ENCODE data around the gene IL31RA.
"Not testable (repeated sequence)": the region's sequence is repeated elsewhere in the genome, so short reads cannot be mapped to it uniquely, and the experiment has no call there.

IL31RA gene

GRCh38 chr5:55850839-55851674 lies at the start of gene IL31RA:
Gene IL31RA, plus strand, starts transcription at chr5:55851357. Its CDS starts 214 bp downstream, at chr5:55851571.
- peak; percentile 50 for DNase-seq (ENCODE audit: low read depth)

DNA sequence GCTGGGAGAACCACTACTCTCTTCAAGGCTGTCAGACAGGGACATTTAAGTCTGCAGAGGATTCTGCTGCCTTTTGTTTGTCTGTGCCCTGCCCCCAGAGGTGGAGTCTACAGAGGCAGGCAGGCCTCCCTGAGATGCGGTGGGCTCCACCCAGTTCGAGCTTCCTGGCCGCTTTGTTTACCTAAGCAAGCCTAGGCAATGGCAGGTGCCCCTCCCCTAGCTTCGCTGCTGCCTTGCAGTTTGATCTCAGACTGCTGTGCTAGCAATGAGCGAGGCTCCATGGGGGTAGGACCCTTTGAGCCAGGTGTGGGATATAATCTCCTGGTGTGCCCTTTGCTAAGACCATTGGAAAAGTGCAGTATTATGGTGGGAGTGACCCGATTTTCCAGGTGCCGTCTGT lies 42.3 kb upstream of the IL31RA start:
- DNase-seq (ENCODE audit: low read depth): not testable (repeated sequence)

GRCh38 chr5:55815939-55816338 lies 35.2 kb upstream of the IL31RA start:
- DNase-seq (ENCODE audit: low read depth): not testable (repeated sequence)

GRCh38 chr5:55816342-55816741 lies 34.8 kb upstream of the IL31RA start:
- DNase-seq (ENCODE audit: low read depth): peak; percentile 50

DNA sequence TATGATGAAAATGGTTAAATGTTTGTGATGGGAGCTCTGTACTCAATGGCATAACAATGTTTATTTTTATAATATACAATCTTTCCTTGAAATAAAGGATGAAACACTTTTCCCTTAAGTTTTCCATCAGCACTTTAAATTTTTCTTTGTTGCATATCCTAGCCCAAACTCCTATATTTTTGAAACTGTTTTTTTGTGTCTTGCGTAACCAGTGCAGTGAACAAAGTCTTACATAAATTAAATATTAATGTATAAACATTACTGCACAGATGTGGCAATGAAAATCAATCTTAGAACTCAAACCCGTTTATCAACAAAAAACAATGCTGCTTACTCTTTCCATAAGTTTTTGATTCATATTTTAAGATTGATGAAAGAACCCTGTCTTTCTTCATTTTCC lies 34.1 kb upstream of the IL31RA start:
- no peak for DNase-seq (ENCODE audit: low read depth)

DNA sequence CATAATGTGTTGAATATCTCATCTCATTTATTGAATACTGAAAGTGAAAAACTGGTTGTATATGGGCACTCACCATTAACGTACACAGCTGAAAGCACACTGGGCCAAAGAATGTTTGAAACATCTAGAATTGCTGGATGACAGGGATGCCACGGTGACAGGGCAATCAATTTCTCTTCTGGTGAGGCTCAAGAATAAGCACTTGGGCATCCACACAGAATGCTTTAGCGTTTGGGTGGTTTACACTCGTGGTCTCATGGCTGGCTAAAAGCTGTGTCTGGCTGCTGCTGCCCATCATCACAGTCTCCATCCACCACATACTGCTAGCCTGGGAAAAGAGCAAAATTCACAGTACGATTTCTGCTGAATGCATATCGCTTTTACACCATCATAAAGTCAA lies 30.7 kb upstream of the IL31RA start:
- DNase-seq (ENCODE audit: low read depth): no peak

- DNase-seq (ENCODE audit: low read depth): no peak
These were observed 29.2 kb upstream of the IL31RA start for GRCh38 chr5:55821731-55822512.

- no peak for DNase-seq (ENCODE audit: low read depth)
These were observed 27.9 kb upstream of the IL31RA start for GRCh38 chr5:55823151-55823796.

- no peak for DNase-seq (ENCODE audit: low read depth)
These were observed 21.2 kb upstream of the IL31RA start for GRCh38 chr5:55829956-55830355.

GRCh38 chr5:55832446-55832845 lies 18.7 kb upstream of the IL31RA start:
- DNase-seq (ENCODE audit: low read depth): no peak

DNA sequence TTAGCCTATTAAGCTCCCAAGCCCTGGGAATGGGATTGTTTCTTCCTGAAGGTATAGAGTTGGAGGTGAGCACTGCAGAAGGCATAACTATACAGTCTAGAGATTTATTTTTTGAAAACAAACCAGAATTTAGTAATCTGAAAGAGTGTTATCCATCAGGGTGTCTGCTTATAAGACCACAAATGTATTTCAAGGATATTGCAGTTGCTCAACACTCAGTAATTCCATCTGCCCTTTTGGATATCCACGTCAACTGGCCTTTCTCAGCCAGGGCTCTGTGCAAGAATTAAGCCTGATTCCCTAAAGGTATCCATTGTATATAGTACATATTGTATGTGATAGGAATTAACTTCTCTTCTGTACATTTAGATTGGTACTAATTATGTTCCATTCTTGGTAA lies 15.0 kb upstream of the IL31RA start:
- no peak for DNase-seq (ENCODE audit: low read depth)

DNA sequence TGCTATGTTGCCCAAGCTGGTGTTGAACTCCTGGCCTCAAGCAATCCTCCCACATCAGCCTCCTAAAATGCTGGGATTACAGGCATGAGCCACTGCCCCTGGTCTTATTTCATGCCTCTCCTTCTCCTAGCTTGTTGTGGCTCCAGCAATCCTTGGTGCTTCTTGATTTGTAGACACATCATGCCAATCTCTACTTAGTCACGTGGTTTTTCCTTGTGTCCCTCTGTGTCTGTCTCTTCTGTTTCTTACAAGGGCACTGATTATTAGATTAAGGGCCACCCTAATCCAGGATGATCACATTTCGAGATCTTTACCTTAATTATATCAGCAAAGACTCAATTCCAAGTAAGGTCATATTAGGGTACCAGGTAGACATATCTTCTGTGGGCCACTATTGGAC lies 9.2 kb upstream of the IL31RA start:
- DNase-seq (ENCODE audit: low read depth): no peak

- no peak for DNase-seq (ENCODE audit: low read depth)
These were observed 3.3 kb upstream of the IL31RA start for GRCh38 chr5:55847837-55848236.

DNA sequence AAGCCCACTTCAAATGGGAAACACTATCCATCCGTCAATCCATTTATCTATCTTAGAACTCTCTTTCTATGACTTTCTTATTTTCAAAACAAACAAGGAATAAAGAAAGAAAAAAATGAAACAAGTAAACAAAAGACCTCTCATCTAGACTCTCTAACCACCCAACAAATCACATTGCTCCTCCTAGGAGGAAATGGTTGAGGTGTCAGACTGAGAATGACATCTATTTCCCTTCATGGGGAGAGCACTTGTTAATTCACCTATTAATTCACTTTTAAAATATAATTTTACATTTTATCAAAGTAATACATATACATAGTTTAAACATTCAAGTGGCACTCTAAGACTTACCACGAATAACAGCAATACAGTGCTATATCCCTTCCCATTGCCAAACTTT lies 2.4 kb upstream of the IL31RA start:
- DNase-seq (ENCODE audit: low read depth): no peak

- DNase-seq (ENCODE audit: low read depth): no peak
These were observed 470 bp downstream of the IL31RA start for GRCh38 chr5:55851675-55851979.

- DNase-seq (ENCODE audit: low read depth): no peak
These were observed 1.3 kb downstream of the IL31RA start for GRCh38 chr5:55852503-55852902.

DNA sequence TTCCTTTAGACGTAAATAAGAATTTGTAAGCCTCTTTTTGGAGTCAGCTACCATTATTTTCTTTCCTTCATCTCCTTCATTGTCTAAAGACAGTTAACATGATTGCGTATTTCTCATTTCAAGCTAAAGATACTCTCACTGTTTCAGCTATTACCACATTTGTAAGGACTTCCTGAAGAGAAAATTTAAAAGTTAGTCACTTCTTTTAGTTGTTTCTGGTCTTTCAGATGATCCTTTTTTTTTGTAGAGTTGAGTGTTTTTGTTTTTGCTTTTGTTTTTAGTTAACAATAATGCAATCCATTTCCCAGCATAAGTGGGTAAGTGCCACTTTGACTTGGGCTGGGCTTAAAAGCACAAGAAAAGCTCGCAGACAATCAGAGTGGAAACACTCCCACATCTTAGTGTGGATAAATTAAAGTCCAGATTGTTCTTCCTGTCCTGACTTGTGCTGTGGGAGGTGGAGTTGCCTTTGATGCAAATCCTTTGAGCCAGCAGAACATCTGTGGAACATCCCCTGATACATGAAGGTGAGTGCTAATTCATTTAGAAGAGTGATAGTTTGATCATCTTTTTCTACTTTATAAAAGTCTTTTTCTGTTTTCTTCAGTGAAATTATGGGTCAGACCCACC lies 2.0 kb downstream of the IL31RA start:
- no peak for DNase-seq (ENCODE audit: low read depth)

DNA sequence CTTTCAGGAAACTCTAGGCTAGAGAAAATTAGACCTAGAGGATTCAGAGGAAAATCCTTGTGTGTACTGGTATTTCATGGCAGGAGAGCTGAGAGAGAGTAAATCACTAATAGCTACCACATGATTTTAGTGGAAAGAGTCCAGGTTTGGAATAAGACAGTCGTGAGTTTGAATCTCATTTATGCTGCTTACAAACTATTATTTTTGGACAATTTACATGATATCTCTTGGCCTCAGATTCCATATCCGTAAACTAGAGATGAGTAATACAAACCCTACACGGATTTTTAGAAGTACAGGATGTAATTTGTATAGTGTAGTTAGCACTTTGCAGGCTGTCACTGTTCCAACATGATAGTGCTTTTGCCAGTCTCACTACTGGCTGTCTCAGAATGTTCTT lies 2.7 kb downstream of the IL31RA start:
- peak; percentile 38 for DNase-seq (ENCODE audit: low read depth)

- DNase-seq (ENCODE audit: low read depth): no peak
These were observed 4.4 kb downstream of the IL31RA start for GRCh38 chr5:55855509-55855908.

DNA sequence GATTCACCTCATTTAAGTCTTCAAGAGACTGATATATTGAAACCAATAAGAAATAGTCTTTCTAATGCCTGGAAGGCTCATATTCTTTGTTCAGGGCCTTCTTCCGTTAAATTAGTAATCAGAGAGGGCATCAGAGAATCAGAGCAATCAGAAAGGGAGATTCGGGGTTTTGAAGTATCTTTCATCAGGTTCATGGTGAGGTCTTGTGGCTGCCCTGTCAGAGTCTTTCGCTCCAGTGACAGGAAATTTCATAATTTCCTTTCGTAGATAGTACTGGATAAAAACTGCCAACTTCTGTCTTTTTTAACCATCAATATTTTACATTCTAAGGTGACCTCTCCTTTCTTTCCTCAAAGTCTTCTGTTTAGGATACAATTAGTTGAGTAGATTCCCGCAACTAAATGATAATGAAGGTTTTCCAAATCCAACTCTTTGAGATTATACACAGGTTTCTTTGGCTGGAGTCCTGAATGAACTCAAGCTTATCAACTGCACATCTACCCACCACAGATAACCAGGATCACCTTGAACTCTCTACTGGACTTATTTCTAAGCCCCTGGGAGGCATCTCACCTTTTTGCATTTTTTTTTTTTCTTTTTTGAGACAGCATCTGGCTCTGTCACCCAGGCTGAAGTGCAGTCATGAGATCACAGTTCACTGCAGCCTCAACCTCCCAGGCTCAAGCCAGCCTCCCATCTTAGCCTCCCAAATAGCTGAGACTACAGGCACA lies 5.5 kb downstream of the IL31RA start:
- DNase-seq (ENCODE audit: low read depth): no peak

GRCh38 chr5:55857247-55857640 lies 6.1 kb downstream of the IL31RA start:
- DNase-seq (ENCODE audit: low read depth): no peak

- DNase-seq (ENCODE audit: low read depth): no peak
These were observed 6.9 kb downstream of the IL31RA start for GRCh38 chr5:55858104-55858503.

Data from GM04503 (cell line).